T-cell (primary cell): ENCODE results near the gene PIK3AP1. TPM values are rescaled to one million over a fixed set of nuclear protein-coding genes. Genes with fewer than 3 reads are reported as not detected.
"Not testable (repeated sequence)": the region's sequence is repeated elsewhere in the genome, so short reads cannot be mapped to it uniquely, and the experiment has no call there.

Experiments used
- ATAC-seq, 4 experiments: fragments of 200-7000 bp in 3 of 4; fragments of 150-1000 bp in 1 of 4; cut with Tn5 transposase; replicated peaks in 1 of 4; 1 replicate in 3 of 4; 2 replicates in 1 of 4; pipeline ENCODE4 v1.10.0; 2021; ENCODE audit warnings: moderate library complexity in 3 of 4, mild to moderate bottlenecking in 2 of 4, moderate number of reproducible peaks in 1 of 4
- CTCF ChIA-PET, 2 donors: fragments of 300-600 bp; sonication (Branson Sonifier 250); formaldehyde crosslinking; loops; one replicate each; lab custom pipeline; 2022; ENCODE audit warnings: antibody characterized with exemption in 2 of 2; lab: Charles Lee
- POLR2A ChIA-PET, 2 donors: fragments of 300-600 bp; sonication (Branson Sonifier 250); formaldehyde crosslinking; loops; one replicate each; lab custom pipeline; 2022; ENCODE audit warnings: antibody characterized with exemption in 2 of 2; lab: Charles Lee
- DNase-seq, 35 experiments: peaks; one replicate each; pipeline versions ENCODE4 v3.0.0 to v3.0.0-alpha.2; 2013 to 2023
- H3K27ac ChIP-seq: one replicate; pipeline ENCODE4 v1.5.1; 2013; ENCODE audit warnings: low read length
- H3K27me3 ChIP-seq, 2 experiments: replicated peaks in 1 of 2; 1 replicate in 1 of 2; 2 replicates in 1 of 2; pipeline versions ENCODE4 v1.6.1 to v1.7.0; 2013; ENCODE audit warnings: low read length in 1 of 2, mixed read lengths in 1 of 2; ENCODE audit not compliant: control insufficient read depth in 2 of 2, insufficient read depth in 2 of 2; ENCODE audit errors: extremely low read depth in 1 of 2
- H3K36me3 ChIP-seq, 2 donors: 1 replicate in 1 of 2; 2 replicates in 1 of 2; pipeline versions ENCODE4 v1.6.1 to v1.7.0; 2013; ENCODE audit warnings: low read length in 1 of 2; ENCODE audit not compliant: control insufficient read depth in 2 of 2, insufficient read depth in 1 of 2; ENCODE audit errors: extremely low read depth in 1 of 2
- H3K4me1 ChIP-seq, 2 experiments: 1 replicate in 1 of 2; 2 replicates in 1 of 2; pipeline versions ENCODE4 v1.6.1 to v1.7.0; 2013; ENCODE audit warnings: low read length in 2 of 2, mixed read lengths in 1 of 2; ENCODE audit not compliant: insufficient read depth in 2 of 2, control insufficient read depth in 1 of 2; ENCODE audit errors: extremely low read depth in 1 of 2
- H3K4me3 ChIP-seq, 2 donors: 1 replicate in 1 of 2; 2 replicates in 1 of 2; pipeline versions ENCODE4 v1.5.1 to v1.7.0; 2013; ENCODE audit warnings: mild to moderate bottlenecking in 2 of 2, low read length in 1 of 2, moderate library complexity in 1 of 2; ENCODE audit not compliant: control insufficient read depth in 1 of 2; ENCODE audit errors: extremely low read depth in 1 of 2
- H3K9me3 ChIP-seq: 2 replicates; pipeline ENCODE4 v1.7.0; 2013
- H3K27ac Mint-ChIP-seq, 2 donors: one replicate each; pipeline ENCODE4 v1.8.0; 2020 to 2021; ENCODE audit warnings: mild to moderate bottlenecking in 2 of 2, mixed read lengths in 2 of 2
- H3K27me3 Mint-ChIP-seq, 2 donors: one replicate each; pipeline ENCODE4 v1.8.0; 2021 to 2022; ENCODE audit warnings: mixed read lengths in 2 of 2
- H3K36me3 Mint-ChIP-seq: one replicate; pipeline ENCODE4 v1.8.0; 2021; ENCODE audit warnings: mixed read lengths
- H3K4me1 Mint-ChIP-seq, 3 donors: one replicate each; pipeline ENCODE4 v1.8.0; 2020 to 2022; ENCODE audit warnings: mixed read lengths in 3 of 3, mild to moderate bottlenecking in 1 of 3
- H3K4me3 Mint-ChIP-seq, 3 donors: one replicate each; pipeline ENCODE4 v1.8.0; 2020 to 2022; ENCODE audit warnings: mild to moderate bottlenecking in 3 of 3, mixed read lengths in 3 of 3, moderate library complexity in 3 of 3
- H3K9me3 Mint-ChIP-seq, 3 donors: one replicate each; pipeline ENCODE4 v1.8.0; 2020 to 2022; ENCODE audit warnings: mixed read lengths in 3 of 3
- WGBS: methylation state at CpG from one replicate; pipeline ENCODE4 v1.1.5; 2013; ENCODE audit warnings: missing lambda C conversion rate; ENCODE audit not compliant: insufficient coverage; 5-methylcytosine and 5-hydroxymethylcytosine counted together
- total RNA-seq, 35 experiments: library from RNA in 6 of 35; stranded (reverse) in 6 of 35; fragments of 120-200 nt in 1 of 35; gene quantifications; one replicate each; pipeline versions ENCODE4 v1.2.1 to v1.2.4 and lab custom pipeline; 2013 to 2026

PIK3AP1 gene
- total RNA-seq, 5 donors from 2014 or later (not counting 1 experiment from before 2014, with no cell fraction given), result 4.9 to 9.5 (median 7.9) TPM

- no CpG with 5 or more reads among the region's 2 CpGs for WGBS
- POLR2A ChIA-PET, result no interaction called here
Measured at GRCh38 chr10:96560489-96560888, 159.8 kb downstream of the PIK3AP1 start.

DNA sequence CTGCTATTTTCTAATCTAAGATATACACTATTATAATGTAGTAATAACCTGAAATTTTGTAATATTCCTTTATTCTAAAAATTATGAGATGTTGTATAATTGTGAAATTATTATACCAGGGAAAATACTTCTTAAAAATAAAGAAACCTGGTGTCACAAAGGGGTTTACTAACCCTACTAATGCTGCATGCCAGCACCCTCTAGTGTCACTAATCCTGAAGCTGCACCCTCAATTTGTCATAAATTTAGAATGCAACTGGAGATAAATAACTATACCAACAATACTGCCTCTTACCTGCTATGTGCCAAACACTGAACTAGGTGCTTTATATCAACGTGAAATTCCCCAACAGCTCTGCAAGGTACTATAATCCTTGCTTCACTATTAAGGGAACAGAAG lies 164.3 kb downstream of the PIK3AP1 start:
- Histone ChIP-seq H3K4me1 (no peaks in the 10 kb centered on the region), H3K36me3 (peaks cover 0 to 66% of the 10 kb centered on the region in 2 donors), H3K27me3 (no peaks in the 10 kb centered on the region), H3K27ac (no peak overlapping the region), H3K4me3 (no peak overlapping the region), H3K9me3 (no peaks in the 10 kb centered on the region)
- Mint-ChIP-seq H3K9me3 (no peaks in the 10 kb centered on the region), H3K4me1 (peaks cover 0 to 3% (median 2%) of the 10 kb centered on the region in 3 donors), H3K36me3 (peaks cover 31% of the 10 kb centered on the region), H3K27me3 (no peaks in the 10 kb centered on the region), H3K4me3 (no peak overlapping the region), H3K27ac (no peak overlapping the region)
- ATAC-seq (no peak), DNase-seq (peak in 1 of 35 experiments; percentile 21)
- ChIA-PET POLR2A (no interaction called here), CTCF (interaction anchor here in 1 of 2 donors (0.6 kb wide), 1 partner anchor 21 kb away, joined by 3 read pairs; no protein-coding TSS in a partner anchor)
- 100% methylated on average over 1 of the region's 1 CpG for WGBS

More at GRCh38 chr10:96560489-96560888, 159.8 kb downstream of the PIK3AP1 start:
- H3K9me3 Mint-ChIP-seq, result no peaks in the 10 kb centered on the region
- H3K36me3 ChIP-seq, result peaks cover 4 to 59% of the 10 kb centered on the region in 2 donors
- H3K27me3 Mint-ChIP-seq, result no peaks in the 10 kb centered on the region
- no peak for ATAC-seq
- H3K9me3 ChIP-seq, result no peaks in the 10 kb centered on the region
- H3K27ac ChIP-seq, result no peak overlapping the region
- no peak overlapping the region for H3K27ac Mint-ChIP-seq
- H3K27me3 ChIP-seq, result no peaks in the 10 kb centered on the region
- peaks cover 33% of the 10 kb centered on the region for H3K36me3 Mint-ChIP-seq
- H3K4me1 ChIP-seq, result no peaks in the 10 kb centered on the region
- CTCF ChIA-PET, result no interaction called here
- peaks cover 2 to 8% (median 7%) of the 10 kb centered on the region in 3 donors for H3K4me1 Mint-ChIP-seq
- no peak for DNase-seq
- H3K4me3 ChIP-seq, result no peak overlapping the region
- no peak overlapping the region for H3K4me3 Mint-ChIP-seq

- ATAC-seq (no peak), DNase-seq (no peak)
- Mint-ChIP-seq H3K4me1 (peaks cover 0 to 3% (median 2%) of the 10 kb centered on the region in 3 donors), H3K36me3 (peaks cover 28% of the 10 kb centered on the region), H3K4me3 (no peak overlapping the region), H3K9me3 (no peaks in the 10 kb centered on the region), H3K27me3 (no peaks in the 10 kb centered on the region), H3K27ac (no peak overlapping the region)
- H3K4me3 ChIP-seq, result no peak overlapping the region
- no peaks in the 10 kb centered on the region for H3K9me3 ChIP-seq
- no peaks in the 10 kb centered on the region for H3K27me3 ChIP-seq
- H3K27ac ChIP-seq, result no peak overlapping the region
- H3K36me3 ChIP-seq, result peaks cover 0 to 66% of the 10 kb centered on the region in 2 donors
- H3K4me1 ChIP-seq, result no peaks in the 10 kb centered on the region
- POLR2A ChIA-PET, result interaction anchor here in 1 of 2 donors (0.6 kb wide), 1 partner anchor 1446 kb away, joined by 3 read pairs; no protein-coding TSS in a partner anchor
- WGBS, result no CpG with 5 or more reads among the region's 3 CpGs
- CTCF ChIA-PET, result no interaction called here
Measured at GRCh38 chr10:96555330-96555729, 165.0 kb downstream of the PIK3AP1 start.

GRCh38 chr10:96548589-96548988 lies 171.7 kb downstream of the PIK3AP1 start:
- H3K9me3 Mint-ChIP-seq, result no peaks in the 10 kb centered on the region
- peaks cover 54% of the 10 kb centered on the region for H3K36me3 Mint-ChIP-seq

GRCh38 chr10:96545558-96545957 lies 174.8 kb downstream of the PIK3AP1 start:
- H3K4me1 Mint-ChIP-seq, H3K9me3 Mint-ChIP-seq, H3K27me3 ChIP-seq, H3K27me3 Mint-ChIP-seq, H3K4me3 Mint-ChIP-seq, H3K27ac Mint-ChIP-seq, ATAC-seq, DNase-seq, H3K4me1 ChIP-seq, H3K27ac ChIP-seq, H3K4me3 ChIP-seq, H3K9me3 ChIP-seq: not testable (repeated sequence)
- peaks cover 0 to 63% of the 10 kb centered on the region in 2 donors for H3K36me3 ChIP-seq
- CTCF ChIA-PET, result interaction anchor here in 1 of 2 donors (0.9 kb wide), 1 partner anchor 41 kb away, joined by 3 read pairs; the partner anchor contains the start of gene TM9SF3
- H3K36me3 Mint-ChIP-seq, result peaks cover 48% of the 10 kb centered on the region
- POLR2A ChIA-PET, result interaction anchor here in 1 of 2 donors (0.6 kb wide), 1 partner anchor 31 kb away, joined by 4 read pairs; no protein-coding TSS in a partner anchor
- WGBS, result no CpG with 5 or more reads among the region's 10 CpGs

More at GRCh38 chr10:96548589-96548988, 171.7 kb downstream of the PIK3AP1 start:
- no peak overlapping the region for H3K4me3 Mint-ChIP-seq
- Histone ChIP-seq H3K27ac (no peak overlapping the region), H3K9me3 (no peaks in the 10 kb centered on the region), H3K4me3 (no peak overlapping the region), H3K36me3 (peaks cover 0 to 60% of the 10 kb centered on the region in 2 donors), H3K27me3 (no peaks in the 10 kb centered on the region), H3K4me1 (no peaks in the 10 kb centered on the region)
- ChIA-PET CTCF (interaction anchor here in 1 of 2 donors (0.7 kb wide), 1 partner anchor 17 kb away, joined by 3 read pairs; no protein-coding TSS in a partner anchor), POLR2A (no interaction called here)
- ATAC-seq, result no peak
- no peak overlapping the region for H3K27ac Mint-ChIP-seq
- H3K4me1 Mint-ChIP-seq, result peaks cover 2 to 13% (median 9%) of the 10 kb centered on the region in 3 donors
- H3K27me3 Mint-ChIP-seq, result no peaks in the 10 kb centered on the region
- no peak for DNase-seq
- WGBS, result no CpG with 5 or more reads among the region's 5 CpGs

Other genes with a start within 250 kb of the PIK3AP1 start
- under 1 TPM in 3 of 5 donors, not detected in 2; 0.15 to 0.32 (median 0.23) TPM for gene TLL2, start 206.6 kb downstream of the PIK3AP1 start, total RNA-seq
- gene TM9SF3, start 133.5 kb downstream of the PIK3AP1 start, total RNA-seq, result 10 to 100 TPM; 72.1 to 95.7 (median 80.5) TPM
- 10 to 100 TPM; 32.0 to 67.3 (median 38.0) TPM for gene LCOR, start 111.8 kb upstream of the PIK3AP1 start, total RNA-seq